AG08395 (cell line): ENCODE data around the gene CDH2.
A peak's percentile ranks its signal among the peaks of the same experiment; 100 is the strongest.

Experiments
- DNase-seq: peaks from one replicate; pipeline ENCODE4 v3.0.0; 2012; ENCODE audit warnings: mixed read lengths, low spot score

CDH2 gene

GRCh38 chr18:28176948-28177827 lies at the start of gene CDH2:
Gene CDH2, minus strand, starts transcription at chr18:28177130. Its CDS starts 108 bp downstream, at chr18:28177022.
- DNase-seq = peak; percentile 81

GRCh38 chr18:28212060-28212459 lies 35.1 kb upstream of the CDH2 start:
- no peak for DNase-seq

- no peak for DNase-seq
Observed at GRCh38 chr18:28208712-28209265, 31.9 kb upstream of the CDH2 start.

GRCh38 chr18:28208268-28208667 lies 31.3 kb upstream of the CDH2 start:
- no peak for DNase-seq

GRCh38 chr18:28204154-28204553 lies 27.2 kb upstream of the CDH2 start:
- DNase-seq = peak; percentile 56

- no peak for DNase-seq
Observed at GRCh38 chr18:28201056-28201455, 24.1 kb upstream of the CDH2 start.

GRCh38 chr18:28198620-28199019 lies 21.7 kb upstream of the CDH2 start:
- DNase-seq = no peak

GRCh38 chr18:28193177-28193778 lies 16.3 kb upstream of the CDH2 start:
- DNase-seq = no peak

GRCh38 chr18:28189400-28190239 lies 12.7 kb upstream of the CDH2 start:
- peak; percentile 56 for DNase-seq

GRCh38 chr18:28185121-28185520 lies 8.2 kb upstream of the CDH2 start:
- DNase-seq = no peak

GRCh38 chr18:28183418-28184078 lies 6.6 kb upstream of the CDH2 start:
- DNase-seq = no peak

- DNase-seq = no peak
Observed at GRCh38 chr18:28181616-28182015, 4.7 kb upstream of the CDH2 start.

- DNase-seq = peak; percentile 9
Observed at GRCh38 chr18:28178720-28179119, 1.8 kb upstream of the CDH2 start.

GRCh38 chr18:28177828-28178635 lies 1.1 kb upstream of the CDH2 start:
- DNase-seq = peak; percentile 65

- DNase-seq = no peak
Observed at GRCh38 chr18:28176698-28176947, 307 bp downstream of the CDH2 start.

- peak; percentile 11 for DNase-seq
Observed at GRCh38 chr18:28175930-28176697, 816 bp downstream of the CDH2 start.

GRCh38 chr18:28175150-28175929 lies 1.6 kb downstream of the CDH2 start:
- peak; percentile 38 for DNase-seq

- no peak for DNase-seq
Observed at GRCh38 chr18:28174181-28174905, 2.6 kb downstream of the CDH2 start.

- no peak for DNase-seq
Observed at GRCh38 chr18:28171837-28172236, 5.1 kb downstream of the CDH2 start.
